ENCODE results near the gene E2F6. TPM values are rescaled to one million over a fixed set of nuclear protein-coding genes. Genes with fewer than 3 reads are reported as not detected.
A peak's percentile ranks its signal among the peaks of the same experiment; 100 is the strongest.
"Not testable (repeated sequence)": the region's sequence is repeated elsewhere in the genome, so short reads cannot be mapped to it uniquely, and the experiment has no call there.

Gene E2F6
- polyA plus RNA-seq, 1 experiment: 4.9 TPM

DNA sequence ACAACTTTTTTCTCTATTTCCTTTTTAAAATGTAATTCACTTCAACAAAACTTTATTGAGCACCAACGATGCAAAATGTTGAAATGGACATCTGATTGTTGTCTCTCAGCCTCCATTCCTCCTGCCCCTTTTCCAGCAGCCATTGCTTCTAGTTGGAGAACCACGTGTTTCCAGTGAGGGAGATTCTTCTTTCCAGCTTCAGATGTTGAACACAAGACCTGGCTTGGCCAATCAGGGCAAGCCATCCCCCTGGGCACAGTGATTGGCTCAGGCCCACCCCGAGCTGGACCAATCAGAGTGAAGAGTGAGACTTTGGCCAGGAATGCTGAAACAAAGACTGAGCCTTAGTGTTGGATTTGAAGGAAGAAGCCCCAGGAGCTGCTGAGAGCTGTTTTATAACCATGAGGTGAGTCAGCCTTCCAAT is 59.0 kb downstream of the E2F6 start:
- TF ChIP-seq, protein P1, sequence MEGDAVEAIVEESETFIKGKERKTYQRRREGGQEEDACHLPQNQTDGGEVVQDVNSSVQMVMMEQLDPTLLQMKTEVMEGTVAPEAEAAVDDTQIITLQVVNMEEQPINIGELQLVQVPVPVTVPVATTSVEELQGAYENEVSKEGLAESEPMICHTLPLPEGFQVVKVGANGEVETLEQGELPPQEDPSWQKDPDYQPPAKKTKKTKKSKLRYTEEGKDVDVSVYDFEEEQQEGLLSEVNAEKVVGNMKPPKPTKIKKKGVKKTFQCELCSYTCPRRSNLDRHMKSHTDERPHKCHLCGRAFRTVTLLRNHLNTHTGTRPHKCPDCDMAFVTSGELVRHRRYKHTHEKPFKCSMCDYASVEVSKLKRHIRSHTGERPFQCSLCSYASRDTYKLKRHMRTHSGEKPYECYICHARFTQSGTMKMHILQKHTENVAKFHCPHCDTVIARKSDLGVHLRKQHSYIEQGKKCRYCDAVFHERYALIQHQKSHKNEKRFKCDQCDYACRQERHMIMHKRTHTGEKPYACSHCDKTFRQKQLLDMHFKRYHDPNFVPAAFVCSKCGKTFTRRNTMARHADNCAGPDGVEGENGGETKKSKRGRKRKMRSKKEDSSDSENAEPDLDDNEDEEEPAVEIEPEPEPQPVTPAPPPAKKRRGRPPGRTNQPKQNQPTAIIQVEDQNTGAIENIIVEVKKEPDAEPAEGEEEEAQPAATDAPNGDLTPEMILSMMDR (IDR thresholded peaks at IDR 0.05; ENCODE audit: insufficient read depth, low read depth, low read length): no peak
- ChIA-PET POLR2A (interaction anchor here (0.7 kb wide), 1 partner anchor 61 kb away, joined by 3 read pairs; no protein-coding TSS in a partner anchor), CTCF (interaction anchor here (1.0 to 7.5 kb wide), 4 partner anchors 28 to 274 kb away, joined by 3 to 69 read pairs (median 6); a partner anchor contains a TSS)
- peak; percentile 79 for DNase-seq (ENCODE audit: low read depth)
- H3K4me3 ChIP-seq (ENCODE audit: low read depth, low read length): no peak overlapping the region
- no peaks in the 10 kb centered on the region for H3K27me3 ChIP-seq (ENCODE audit: control insufficient read depth, insufficient read depth, low read length)
- no peaks in the 10 kb centered on the region for H3K36me3 ChIP-seq (ENCODE audit: control insufficient read depth, insufficient read depth, low read length)

DNA sequence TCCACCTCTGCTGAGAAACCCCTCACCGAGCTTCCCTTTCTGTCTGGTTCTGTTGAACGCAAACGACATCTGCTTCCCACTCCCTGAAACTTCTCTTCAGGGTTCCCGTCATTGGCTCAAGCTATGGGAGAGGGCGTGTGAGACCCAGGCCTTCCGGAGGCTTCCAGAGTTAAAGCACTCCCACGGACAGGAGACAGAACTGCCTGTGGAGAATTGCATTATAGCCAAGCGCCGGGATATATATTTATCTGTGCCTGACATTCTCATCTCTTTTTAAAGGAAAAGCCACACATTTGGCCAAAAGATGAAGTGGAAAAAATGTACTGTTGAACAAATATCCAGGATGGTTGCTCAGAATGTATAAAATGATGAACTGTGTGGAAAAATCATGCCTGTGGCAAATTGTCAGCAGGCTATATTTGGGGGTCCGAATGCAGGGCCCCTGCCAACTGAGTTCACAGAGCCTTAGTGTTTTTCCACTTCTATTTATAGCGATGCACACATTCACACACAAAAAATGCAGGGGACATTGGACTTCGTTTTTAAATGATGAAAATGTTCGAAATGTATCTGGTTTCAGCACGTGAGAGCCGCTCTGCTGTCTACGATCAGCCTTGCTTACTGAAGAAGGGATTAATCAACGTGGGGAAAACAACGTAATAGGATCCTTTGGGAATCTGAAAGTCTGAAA is 59.5 kb downstream of the E2F6 start:
- CTCF ChIA-PET: interaction anchor here (0.9 to 7.5 kb wide), 5 partner anchors 27 to 274 kb away, joined by 3 to 69 read pairs (median 3); a partner anchor contains a TSS
- Histone ChIP-seq H3K27me3 (ENCODE audit: control insufficient read depth, insufficient read depth, low read length) (no peaks in the 10 kb centered on the region), H3K4me3 (ENCODE audit: low read depth, low read length) (no peak overlapping the region), H3K36me3 (ENCODE audit: control insufficient read depth, insufficient read depth, low read length) (no peaks in the 10 kb centered on the region)
- POLR2A ChIA-PET: interaction anchor here (0.7 kb wide), 1 partner anchor 61 kb away, joined by 3 read pairs; no protein-coding TSS in a partner anchor
- no peak for DNase-seq (ENCODE audit: low read depth)
- TF ChIP-seq, protein P1 (IDR thresholded peaks at IDR 0.05; ENCODE audit: insufficient read depth, low read depth, low read length): no peak

DNA sequence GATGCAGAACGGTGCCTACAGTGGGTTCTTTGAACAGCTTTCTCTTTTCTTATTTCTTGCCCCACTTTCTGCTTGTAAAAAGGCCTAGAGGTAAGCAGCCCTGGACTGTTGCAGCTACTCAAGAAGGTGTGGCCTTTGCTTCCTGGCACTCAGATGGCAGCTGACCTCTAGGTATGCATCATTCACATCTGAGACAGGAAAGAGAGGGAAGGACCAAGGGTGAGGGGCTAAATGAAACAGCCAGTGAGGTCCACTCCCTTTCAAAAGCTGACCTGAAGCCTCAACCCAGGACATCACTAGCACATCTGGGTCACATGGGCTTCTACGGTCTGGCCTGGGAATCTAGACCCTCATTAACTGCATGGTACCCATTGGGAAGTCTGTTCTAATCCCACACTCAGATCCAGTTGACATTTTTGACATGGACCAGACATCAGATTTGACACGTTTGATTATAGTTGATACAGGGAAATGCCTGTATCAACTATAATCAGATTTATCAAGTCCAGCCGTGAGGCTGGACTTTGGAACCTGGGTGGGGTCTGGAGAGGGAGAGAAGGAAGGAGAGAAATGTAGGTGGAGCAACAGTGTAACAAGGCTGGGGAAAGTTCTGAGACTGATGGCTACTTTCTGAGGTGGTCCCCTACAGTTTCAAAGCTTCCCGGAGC is 60.2 kb downstream of the E2F6 start:
- CTCF ChIA-PET: interaction anchor here (0.9 to 7.5 kb wide), 4 partner anchors 38 to 273 kb away, joined by 3 to 69 read pairs (median 5); a partner anchor contains a TSS
- no peak for DNase-seq (ENCODE audit: low read depth)
- Histone ChIP-seq H3K36me3 (ENCODE audit: control insufficient read depth, insufficient read depth, low read length) (no peaks in the 10 kb centered on the region), H3K4me3 (ENCODE audit: low read depth, low read length) (no peak overlapping the region), H3K27me3 (ENCODE audit: control insufficient read depth, insufficient read depth, low read length) (no peaks in the 10 kb centered on the region)
- TF ChIP-seq, protein P1 (IDR thresholded peaks at IDR 0.05; ENCODE audit: insufficient read depth, low read depth, low read length): no peak
- POLR2A ChIA-PET: no interaction called here

DNA sequence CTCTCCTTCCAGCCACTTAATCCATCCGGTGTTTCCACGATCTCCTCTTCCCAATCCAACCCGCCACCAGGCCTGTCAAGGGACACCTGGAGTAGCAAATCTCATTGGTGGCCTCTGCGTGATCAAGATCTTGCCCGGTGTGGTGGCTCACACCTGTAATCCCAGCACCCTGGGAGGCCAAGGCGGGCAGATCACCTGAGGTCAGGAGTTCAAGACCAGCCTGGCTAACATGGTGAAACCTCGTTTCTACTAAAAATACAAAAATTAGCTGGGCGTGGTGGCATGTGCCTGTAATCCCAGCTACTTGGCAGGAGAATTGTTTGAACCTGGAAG is 60.9 kb downstream of the E2F6 start:
- CTCF ChIA-PET: interaction anchor here (2.6 kb wide), 1 partner anchor 170 kb away, joined by 8 read pairs; no protein-coding TSS in a partner anchor
- POLR2A ChIA-PET: not testable (repeated sequence)

DNA sequence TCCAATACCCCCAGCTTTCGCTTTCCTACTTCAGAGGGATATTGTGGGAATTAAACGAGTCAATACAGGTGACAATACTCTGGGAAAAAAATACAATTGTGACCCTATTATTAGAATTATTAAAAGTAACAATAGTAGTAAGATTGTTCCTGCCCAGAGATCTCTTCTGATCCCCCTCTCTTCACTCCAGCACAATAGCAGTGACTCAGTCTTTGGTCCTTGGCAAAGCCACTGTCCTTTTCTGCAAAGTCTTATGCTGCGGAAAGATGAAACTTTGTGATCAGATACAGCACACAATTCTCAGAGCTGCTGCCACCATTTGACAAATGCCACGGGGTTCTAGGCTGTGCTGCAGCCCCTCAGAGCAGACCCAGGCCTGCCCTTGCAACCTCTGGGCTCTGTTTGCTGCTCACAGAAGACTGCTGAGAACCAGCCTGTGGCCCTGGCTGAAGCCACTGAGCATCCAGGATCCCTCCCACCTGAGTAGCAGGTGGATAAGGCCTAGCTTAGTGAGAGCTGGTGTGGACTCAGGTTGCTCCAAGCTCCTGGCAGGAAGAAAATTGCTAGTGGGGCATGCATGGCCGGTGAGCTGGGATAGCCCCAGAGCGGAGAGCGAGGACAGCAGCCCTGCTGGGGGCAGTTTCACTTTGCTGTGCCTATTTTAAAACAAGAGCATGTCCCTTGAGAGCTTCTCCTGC is 61.4 kb downstream of the E2F6 start:
- Histone ChIP-seq H3K4me3 (ENCODE audit: low read depth, low read length) (no peak overlapping the region), H3K27me3 (ENCODE audit: control insufficient read depth, insufficient read depth, low read length) (no peaks in the 10 kb centered on the region), H3K36me3 (ENCODE audit: control insufficient read depth, insufficient read depth, low read length) (no peaks in the 10 kb centered on the region)
- no peak for DNase-seq (ENCODE audit: low read depth)
- TF ChIP-seq, protein P1 (IDR thresholded peaks at IDR 0.05; ENCODE audit: insufficient read depth, low read depth, low read length): no peak
- POLR2A ChIA-PET: no interaction called here
- CTCF ChIA-PET: interaction anchor here (1.7 to 2.6 kb wide), 2 partner anchors 14 to 170 kb away, joined by 5 to 8 read pairs; no protein-coding TSS in a partner anchor

More for the DNA sequence above, 60.9 kb downstream of the E2F6 start:
- DNase-seq (ENCODE audit: low read depth); H3K4me3 ChIP-seq (ENCODE audit: low read depth, low read length); H3K27me3 ChIP-seq (ENCODE audit: control insufficient read depth, insufficient read depth, low read length); H3K36me3 ChIP-seq (ENCODE audit: control insufficient read depth, insufficient read depth, low read length): not testable (repeated sequence)
